ENCODE results near the gene TOR4A.
A peak's percentile ranks its signal among the peaks of the same experiment; 100 is the strongest.
"Not testable (repeated sequence)": the region's sequence is repeated elsewhere in the genome, so short reads cannot be mapped to it uniquely, and the experiment has no call there.

TOR4A gene

DNA sequence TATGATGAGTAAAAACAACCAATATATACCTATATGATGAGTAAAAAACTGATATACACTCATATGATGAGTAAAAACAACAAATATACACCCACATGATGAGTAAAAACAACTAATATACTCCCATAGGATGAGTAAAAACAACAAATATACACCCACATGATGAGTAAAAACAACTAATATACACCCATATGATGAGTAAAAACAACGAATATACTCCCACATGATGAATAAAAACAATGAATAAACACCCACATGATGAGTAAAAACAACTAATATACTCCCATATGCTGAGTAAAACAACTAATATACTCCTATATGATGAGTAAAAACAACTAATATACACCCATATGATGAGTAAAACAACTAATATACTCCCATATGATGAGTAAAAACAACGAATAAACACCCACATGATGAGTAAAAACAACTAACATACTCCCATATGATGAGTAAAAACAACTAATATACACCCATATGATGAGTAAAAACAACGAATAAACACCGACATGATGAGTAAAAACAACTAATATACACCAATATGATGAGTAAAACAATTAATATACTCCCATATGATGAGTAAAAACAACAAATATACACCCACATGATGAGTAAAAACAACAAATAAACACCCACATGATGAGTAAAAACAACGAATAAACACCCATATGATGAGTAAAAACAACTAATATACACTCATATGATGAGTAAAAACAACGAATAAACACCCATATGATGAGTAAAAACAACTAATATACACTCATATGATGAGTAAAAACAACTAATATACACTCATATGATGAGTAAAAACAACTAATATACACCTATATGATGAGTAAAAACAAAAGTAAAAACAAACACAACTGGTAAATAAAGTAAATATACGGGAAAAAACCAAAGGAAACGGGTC lies 50.4 kb downstream of the TOR4A start:
- DNase-seq (ENCODE audit: low read depth, low spot score) = not testable (repeated sequence)
- peak overlapping the region; percentile 20 for H3K27ac ChIP-seq

DNA sequence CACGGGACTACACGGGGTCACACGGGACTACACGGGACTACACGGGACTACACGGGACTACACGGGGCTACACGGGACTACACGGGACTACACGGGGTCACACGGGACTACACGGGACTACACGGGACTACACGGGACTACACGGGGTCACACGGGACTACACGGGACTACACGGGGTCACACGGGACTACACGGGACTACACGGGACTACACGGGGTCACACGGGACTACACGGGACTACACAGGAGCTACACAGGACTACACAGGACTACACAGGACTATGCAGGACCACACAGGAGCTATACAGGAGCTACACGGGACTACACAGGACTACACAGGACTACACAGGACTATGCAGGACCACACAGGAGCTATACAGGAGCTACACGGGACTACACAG lies 52.1 kb downstream of the TOR4A start:
- DNase-seq (ENCODE audit: low read depth, low spot score); H3K27ac ChIP-seq: not testable (repeated sequence)

DNA sequence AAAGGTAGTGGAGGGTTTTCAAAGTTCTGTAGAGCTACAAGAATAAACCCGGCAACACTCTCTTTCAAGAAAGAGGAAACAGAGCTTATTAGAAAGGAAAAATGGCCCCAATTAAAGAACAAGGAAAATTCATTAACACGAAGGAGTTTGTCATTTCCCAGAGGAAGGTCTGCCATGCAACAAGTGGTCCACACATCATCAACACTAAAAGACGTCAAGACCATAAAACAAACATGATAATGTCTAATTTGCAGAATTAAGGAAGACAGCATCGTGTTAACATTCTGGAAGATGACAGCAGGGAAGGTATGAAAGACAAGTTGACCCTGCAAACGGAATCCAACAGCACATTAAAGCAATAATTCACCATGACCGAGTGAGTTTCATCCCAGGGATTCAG lies 53.2 kb downstream of the TOR4A start:
- DNase-seq (ENCODE audit: low read depth, low spot score) = no peak
- H3K27ac ChIP-seq = no peak overlapping the region

DNA sequence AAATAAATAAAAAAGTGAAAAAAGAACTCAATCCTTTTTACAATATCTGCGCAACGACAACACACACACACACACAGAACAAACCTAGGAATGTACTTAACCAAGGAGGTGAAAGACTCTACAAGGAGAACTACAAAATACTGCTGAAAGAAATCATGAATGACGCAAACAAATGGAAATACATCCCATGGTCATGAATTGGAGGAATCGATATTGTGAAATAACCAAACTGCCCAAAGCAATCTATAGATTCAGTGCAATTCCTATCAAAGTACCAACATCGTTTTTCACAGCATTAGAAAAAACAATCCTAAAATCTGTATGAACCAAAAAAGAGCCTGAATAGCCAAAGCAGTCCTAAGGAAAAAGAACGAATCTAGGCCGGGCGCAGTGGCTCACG lies 54.4 kb downstream of the TOR4A start:
- no peak overlapping the region for H3K27ac ChIP-seq
- DNase-seq (ENCODE audit: low read depth, low spot score) = no peak

All from epithelial cell of prostate (primary cell).